HEK293T (cell line): ENCODE measurements around the gene SLC6A7.

Experiments
- CTCF ChIA-PET: fragments of 350-600 bp; formaldehyde crosslinking; extraction: SDS; loops from one replicate; lab custom pipeline; 2021; ENCODE audit warnings: antibody characterized with exemption, inconsistent platforms; lab: Yijun Ruan, JAX
- POLR2A ChIA-PET: fragments of 350-600 bp; formaldehyde crosslinking; extraction: SDS; loops from one replicate; lab custom pipeline; 2020; ENCODE audit warnings: antibody characterized with exemption, inconsistent platforms; lab: Yijun Ruan, JAX
- DNase-seq: peaks from one replicate; pipeline ENCODE4 v3.0.0; 2012; ENCODE audit warnings: mixed read lengths; ENCODE audit errors: extremely low spot score
- ARNT ChIP-seq: fragments of 450-650 bp; IDR thresholded peaks from 2 replicates; pipeline ENCODE4 v1.6.1; 2017; ENCODE audit warnings: mild to moderate bottlenecking
- BHLHE40 ChIP-seq: fragments of 450-650 bp; IDR thresholded peaks from 2 replicates; pipeline ENCODE4 v1.6.1; 2016; ENCODE audit warnings: mild to moderate bottlenecking, moderate library complexity, borderline replicate concordance
- CTBP1 ChIP-seq: fragments of 450-650 bp; IDR thresholded peaks from 2 replicates; pipeline ENCODE4 v1.6.1; 2016; ENCODE audit warnings: borderline replicate concordance
- ELF4 ChIP-seq: fragments of 450-650 bp; IDR thresholded peaks from 2 replicates; pipeline ENCODE4 v1.6.1; 2017; ENCODE audit warnings: antibody characterized with exemption
- FOXA1 ChIP-seq: fragments of 450-650 bp; IDR thresholded peaks from 2 replicates; pipeline ENCODE4 v1.6.1; 2016; ENCODE audit warnings: mild to moderate bottlenecking
- FOXK2 ChIP-seq: fragments of 450-650 bp; IDR thresholded peaks from 2 replicates; pipeline ENCODE4 v1.6.1; 2016; ENCODE audit warnings: mild to moderate bottlenecking
- FOXM1 ChIP-seq: fragments of 450-650 bp; IDR thresholded peaks from 2 replicates; pipeline ENCODE4 v1.6.1; 2017; ENCODE audit warnings: mild to moderate bottlenecking, borderline replicate concordance
- HDGF ChIP-seq: fragments of 450-650 bp; IDR thresholded peaks from 2 replicates; pipeline ENCODE4 v1.6.1; 2017; ENCODE audit warnings: antibody characterized with exemption, borderline replicate concordance
- L3MBTL2 ChIP-seq: fragments of 450-650 bp; conservative IDR thresholded peaks from 2 replicates; pipeline ENCODE4 v1.6.1; 2016; ENCODE audit warnings: mild to moderate bottlenecking
- LEF1 ChIP-seq: fragments of 450-650 bp; IDR thresholded peaks from 2 replicates; pipeline ENCODE4 v1.6.1; 2017; ENCODE audit warnings: mild to moderate bottlenecking, borderline replicate concordance
- NFRKB ChIP-seq: fragments of 450-650 bp; IDR thresholded peaks from 2 replicates; pipeline ENCODE4 v1.6.1; 2016; ENCODE audit warnings: mild to moderate bottlenecking, moderate library complexity
- SP1 ChIP-seq: fragments of 450-650 bp; IDR thresholded peaks from 2 replicates; pipeline ENCODE4 v1.6.1; 2017
- SUZ12 ChIP-seq: fragments of 450-650 bp; IDR thresholded peaks from 2 replicates; pipeline ENCODE4 v1.6.1; 2016; ENCODE audit warnings: mild to moderate bottlenecking
- TARDBP ChIP-seq: fragments of 450-650 bp; IDR thresholded peaks from 2 replicates; pipeline ENCODE4 v1.6.1; 2016
- ZNF384 ChIP-seq: fragments of 450-650 bp; IDR thresholded peaks from 2 replicates; pipeline ENCODE4 v1.6.1; 2016
- TF ChIP-seq, protein P1 (sequence below): fragments of 450-650 bp; IDR thresholded peaks from 2 replicates; pipeline ENCODE4 v1.6.1; 2016

SLC6A7 gene

DNA sequence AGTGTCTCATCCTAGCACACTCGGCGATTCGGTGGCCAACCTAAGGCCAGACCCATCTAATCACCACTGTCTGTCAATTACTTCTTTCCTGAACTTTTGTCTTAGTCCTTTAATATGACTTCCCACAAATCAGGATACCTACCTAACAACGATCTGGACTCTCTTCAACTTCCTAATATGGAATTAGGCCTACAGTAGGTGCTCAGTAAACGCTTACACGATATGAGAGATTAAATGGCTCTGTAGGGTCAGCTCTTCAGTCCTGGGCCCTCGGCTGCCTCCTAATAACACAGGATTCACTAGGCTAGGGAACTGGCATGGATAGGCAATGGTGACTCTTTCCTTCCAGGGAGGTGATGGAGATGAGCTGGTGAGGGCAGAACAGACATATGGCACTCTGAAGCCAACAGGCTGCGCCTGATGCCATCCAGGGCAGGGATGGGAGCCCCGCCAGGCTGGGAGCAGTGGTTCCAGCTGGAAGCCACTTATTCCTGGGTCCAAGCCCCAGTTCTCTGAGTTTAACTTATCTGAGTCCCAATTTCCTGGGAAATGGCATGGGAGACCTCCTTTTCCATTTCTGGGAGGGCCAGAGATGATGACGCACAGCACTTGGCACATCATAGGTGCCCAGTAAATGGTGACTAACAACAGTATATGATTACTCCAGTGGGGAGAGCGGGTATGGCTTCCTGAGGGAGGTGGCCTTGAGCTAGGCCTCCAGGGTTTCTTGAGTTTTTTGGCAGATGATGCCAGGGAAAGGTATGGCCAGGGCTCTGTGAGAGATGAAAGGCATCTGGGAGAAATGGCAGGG lies 41.5 kb upstream of the SLC6A7 start:
- no peak for DNase-seq
- ChIA-PET CTCF (interaction anchor here (1.0 to 1.9 kb wide), 2 partner anchors 14 to 296 kb away, joined by 3 to 5 read pairs; no protein-coding TSS in a partner anchor), POLR2A (no interaction called here)
- TF ChIP-seq ARNT (no peak), L3MBTL2 (no peak), CTBP1 (no peak), BHLHE40 (no peak), NFRKB (no peak), FOXM1 (no peak), TARDBP (no peak), FOXA1 (no peak), FOXK2 (no peak), SUZ12 (no peak)
- TF ChIP-seq, protein P1, sequence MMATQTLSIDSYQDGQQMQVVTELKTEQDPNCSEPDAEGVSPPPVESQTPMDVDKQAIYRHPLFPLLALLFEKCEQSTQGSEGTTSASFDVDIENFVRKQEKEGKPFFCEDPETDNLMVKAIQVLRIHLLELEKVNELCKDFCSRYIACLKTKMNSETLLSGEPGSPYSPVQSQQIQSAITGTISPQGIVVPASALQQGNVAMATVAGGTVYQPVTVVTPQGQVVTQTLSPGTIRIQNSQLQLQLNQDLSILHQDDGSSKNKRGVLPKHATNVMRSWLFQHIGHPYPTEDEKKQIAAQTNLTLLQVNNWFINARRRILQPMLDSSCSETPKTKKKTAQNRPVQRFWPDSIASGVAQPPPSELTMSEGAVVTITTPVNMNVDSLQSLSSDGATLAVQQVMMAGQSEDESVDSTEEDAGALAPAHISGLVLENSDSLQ, result no peak

DNA sequence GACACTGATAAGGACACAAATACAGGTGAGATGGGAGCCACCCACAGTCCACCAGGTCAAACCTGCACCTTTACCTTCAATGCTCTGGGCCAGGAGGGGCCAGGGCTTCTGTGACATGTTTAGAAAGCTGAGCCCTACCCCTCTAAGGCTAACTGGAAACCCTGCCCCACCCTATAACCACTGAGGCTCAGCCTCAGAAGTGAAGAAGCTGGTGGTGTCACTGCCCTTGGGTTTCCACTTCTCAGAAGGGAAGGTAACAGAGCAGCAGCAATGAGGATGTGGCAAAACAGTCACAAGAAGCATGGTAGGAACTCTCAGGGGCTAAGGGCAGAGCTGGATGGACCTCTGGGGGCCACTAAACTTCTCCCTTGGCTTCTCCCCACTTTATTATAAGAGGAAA lies 40.2 kb upstream of the SLC6A7 start:
- no peak for DNase-seq
- TF ChIP-seq ELF4 (no peak), HDGF (no peak), L3MBTL2 (no peak), FOXM1 (no peak), LEF1 (no peak), ZNF384 (no peak), SP1 (no peak)
- TF ChIP-seq, protein P1, result no peak
- ChIA-PET POLR2A (no interaction called here), CTCF (interaction anchor here (1.0 kb wide), 1 partner anchor 297 kb away, joined by 3 read pairs; no protein-coding TSS in a partner anchor)

DNA sequence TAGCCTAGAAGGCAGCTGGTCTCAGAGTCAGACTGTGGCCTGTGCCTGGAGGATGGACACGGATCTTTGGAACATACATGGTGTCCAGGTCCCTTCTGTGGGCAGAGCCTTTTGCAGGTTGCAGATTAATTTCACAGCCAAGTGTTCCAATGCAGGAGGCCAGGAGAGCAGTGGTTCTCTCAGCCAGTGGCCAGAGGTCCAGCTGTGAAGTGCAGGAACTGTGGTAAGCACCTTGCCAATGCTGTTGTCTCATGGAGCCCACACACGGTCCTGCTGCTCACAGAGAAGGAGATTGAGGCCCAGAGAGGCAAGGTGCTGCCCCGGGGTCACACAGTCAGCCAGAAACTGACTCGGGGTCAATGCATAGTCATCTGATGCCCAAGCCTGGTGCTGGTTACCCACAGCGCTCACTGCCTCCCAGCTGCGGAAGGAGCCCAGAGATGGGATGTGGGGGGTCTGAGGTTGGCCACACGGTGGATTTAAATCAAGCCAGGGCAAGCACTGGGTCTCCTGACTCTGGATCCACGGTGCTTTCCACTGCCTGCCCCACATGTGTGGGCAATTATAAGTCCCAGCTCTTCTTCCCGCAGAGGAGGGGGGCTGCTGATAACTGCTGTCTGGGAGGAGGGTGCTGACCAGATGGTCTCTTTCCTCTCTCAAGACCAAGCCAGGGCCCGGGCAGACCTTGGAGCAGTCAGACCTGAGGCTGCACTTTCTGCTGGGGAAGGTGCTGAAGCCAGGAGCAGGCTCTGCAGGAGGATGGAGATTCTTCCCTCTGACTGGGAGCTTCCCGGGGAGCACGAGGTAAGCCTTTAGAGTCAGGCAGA lies 37.0 kb upstream of the SLC6A7 start:
- POLR2A ChIA-PET, result no interaction called here
- CTCF ChIA-PET, result interaction anchor here (0.9 kb wide), 1 partner anchor 9 kb away, joined by 3 read pairs; no protein-coding TSS in a partner anchor
- TF ChIP-seq FOXM1 (no peak), L3MBTL2 (no peak), CTBP1 (no peak), ZNF384 (no peak), NFRKB (no peak), SP1 (no peak), BHLHE40 (no peak)
- TF ChIP-seq, protein P1, result no peak
- DNase-seq, result no peak

DNA sequence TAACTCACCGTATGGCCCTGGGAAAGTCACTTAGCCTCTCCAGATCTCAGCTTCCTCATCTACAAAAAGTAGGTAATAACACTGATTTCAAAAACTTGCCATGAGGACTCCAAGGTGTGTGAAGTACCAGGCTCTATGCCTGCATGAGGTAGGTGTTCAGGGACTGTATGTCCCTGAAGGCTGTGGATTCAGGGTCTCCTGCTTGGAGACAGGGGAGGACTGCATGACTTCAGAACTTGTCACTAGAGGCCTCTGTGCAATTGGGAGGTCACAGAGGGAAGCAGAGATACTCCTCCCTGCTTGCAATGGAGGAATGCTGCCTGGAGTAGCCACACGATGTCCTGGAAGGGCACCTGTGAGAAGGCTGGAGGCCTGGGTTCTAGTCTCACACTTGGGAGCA lies 36.4 kb upstream of the SLC6A7 start:
- ChIA-PET CTCF (interaction anchor here (0.9 kb wide), 1 partner anchor 8 kb away, joined by 3 read pairs; no protein-coding TSS in a partner anchor), POLR2A (no interaction called here)
- no peak for DNase-seq
- no peak for TF ChIP-seq L3MBTL2
- no peak for TF ChIP-seq FOXM1
- TF ChIP-seq SP1, result no peak

DNA sequence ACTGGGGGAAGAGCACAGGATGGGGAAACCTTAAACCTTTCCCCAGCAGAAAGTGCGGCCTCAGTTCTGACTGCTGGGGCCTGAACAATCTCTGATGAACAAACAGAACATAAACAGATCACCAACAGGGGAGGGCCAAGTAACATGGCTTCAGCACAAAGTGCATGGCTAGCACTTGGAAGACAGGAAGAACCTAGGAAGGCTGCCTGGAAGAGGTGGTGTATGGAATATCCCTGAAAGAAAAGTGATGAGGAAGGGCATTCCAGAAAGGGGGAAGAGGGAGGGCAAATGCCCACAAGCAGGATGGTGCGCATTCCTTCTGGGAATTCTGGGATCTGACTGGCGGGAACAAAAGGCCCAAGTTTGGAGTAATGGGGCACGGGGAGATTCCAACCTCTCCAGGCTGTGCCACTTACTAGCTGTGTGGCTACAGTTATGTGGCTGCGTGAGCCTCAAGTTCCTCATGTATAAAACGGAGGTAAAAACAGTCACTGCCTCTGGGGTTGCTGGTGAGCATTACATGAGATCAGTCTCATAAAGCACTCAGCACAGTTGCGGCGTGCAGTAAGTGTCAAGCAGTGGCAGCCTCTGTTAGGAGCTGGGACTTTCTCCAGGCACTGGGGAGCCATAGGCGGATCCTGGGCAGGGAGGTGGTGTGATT lies 35.8 kb upstream of the SLC6A7 start:
- no peak for DNase-seq
- POLR2A ChIA-PET, result no interaction called here
- CTCF ChIA-PET, result no interaction called here
- TF ChIP-seq FOXA1 (no peak), ZNF384 (no peak), HDGF (no peak), TARDBP (no peak), NFRKB (no peak), ARNT (no peak), L3MBTL2 (no peak), LEF1 (no peak), ELF4 (no peak), BHLHE40 (no peak), FOXK2 (no peak), CTBP1 (no peak), SUZ12 (no peak), SP1 (no peak), FOXM1 (no peak)
- TF ChIP-seq, protein P1, result no peak
